Uterus (tissue), 2 donors: ENCODE data around the gene GLI2.

Experiments
- CTCF ChIP-seq, 4 experiments: fragments of 200-600 bp in 2 of 4; fragments of 450-650 bp in 2 of 4; sonication (generic) in 2 of 4; IDR thresholded peaks; one replicate each; pipeline ENCODE4 v1.5.1; 2016 to 2019; ENCODE audit warnings: antibody characterized with exemption in 4 of 4, mild to moderate bottlenecking in 2 of 4, moderate library complexity in 1 of 4
- POLR2A ChIP-seq, 2 donors: fragments of 450-650 bp; IDR thresholded peaks; one replicate each; pipeline ENCODE4 v1.6.1; 2016; ENCODE audit warnings: antibody characterized with exemption in 2 of 2, mild to moderate bottlenecking in 1 of 2, moderate library complexity in 1 of 2

DNA sequence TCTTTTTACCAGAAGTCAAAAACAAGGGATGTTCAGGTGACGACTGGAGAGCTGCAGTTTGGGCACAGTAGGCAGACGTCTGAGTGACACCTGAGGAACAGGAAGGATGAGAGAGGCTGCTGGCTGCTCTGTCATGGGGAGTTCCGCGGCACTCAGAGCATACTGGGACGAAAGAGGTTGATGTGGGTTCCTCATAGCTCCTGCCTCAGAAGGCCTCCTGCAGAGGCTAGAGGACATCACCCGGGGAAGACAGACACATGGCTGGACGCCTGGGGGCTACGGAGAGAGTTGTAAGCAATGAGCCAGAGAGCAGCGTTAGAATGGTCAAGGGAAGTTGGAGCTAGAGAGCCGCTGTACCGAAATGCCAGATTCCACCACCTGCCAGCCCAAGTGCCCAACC lies 45.1 kb upstream of the GLI2 start:
- TF ChIP-seq CTCF (IDR thresholded peaks at IDR 0.05) (no peak), POLR2A (IDR thresholded peaks at IDR 0.05) (no peak)
